ENCODE data around the gene CHRNA9. TPM values are rescaled to one million over a fixed set of nuclear protein-coding genes. Genes with fewer than 3 reads are reported as not detected.
A peak's percentile ranks its signal among the peaks of the same experiment; 100 is the strongest.
"Not testable (repeated sequence)": the region's sequence is repeated elsewhere in the genome, so short reads cannot be mapped to it uniquely, and the experiment has no call there.

The CHRNA9 gene
- not detected for total RNA-seq (2021; fragmentation: NEBNext Ultra II Directional; extraction: Animal tissue kit (Norgen Biotek cat#: 25700))
- long read RNA-seq = 0 reads

GRCh38 chr4:40334591-40335524 lies at the start of gene CHRNA9:
CHRNA9 (plus strand) TSS chr4:40335333; CDS start chr4:40335468, 135 bp downstream.
- H3K27ac Mint-ChIP-seq = peak within 1 kb of the TSS; percentile 54
- no peak for DNase-seq
- no peaks in the 10 kb centered on the region for H3K36me3 Mint-ChIP-seq (ENCODE audit: low read depth)
- TF ChIP-seq CTCF (IDR thresholded peaks at IDR 0.05) = no peak
- peak within 1 kb of the TSS; percentile 43 for H3K4me3 Mint-ChIP-seq
- H3K27me3 Mint-ChIP-seq (ENCODE audit: insufficient read depth) = no peaks in the 10 kb centered on the region; the same call in 1 of the 2 replicates
- no peaks in the 10 kb centered on the region for H3K9me3 Mint-ChIP-seq
- H3K4me1 Mint-ChIP-seq (ENCODE audit: low read depth) = peaks cover 33% of the 10 kb centered on the region

DNA sequence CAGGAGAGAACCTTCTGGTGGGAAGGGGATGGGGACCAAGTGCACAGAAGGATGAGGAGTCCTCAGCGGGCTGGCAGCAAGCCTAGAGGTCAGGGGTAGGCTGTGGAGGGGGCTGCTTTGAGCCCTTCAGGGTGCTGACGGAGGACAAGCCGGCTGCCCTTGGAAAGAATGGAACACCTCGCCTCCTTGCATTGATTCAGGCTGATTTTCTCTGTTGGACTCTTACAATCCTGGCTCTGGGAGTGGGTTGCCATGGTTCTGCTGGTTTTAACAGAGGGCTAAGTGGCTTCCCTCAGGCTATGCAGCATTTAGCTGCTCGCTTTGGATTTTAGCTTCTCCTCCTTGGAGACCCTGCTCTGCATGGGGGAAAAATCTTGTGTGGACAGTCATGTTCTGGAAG lies 49.4 kb upstream of the CHRNA9 start:
- Mint-ChIP-seq H3K36me3 (ENCODE audit: low read depth) (no peaks in the 10 kb centered on the region), H3K27ac (no peak overlapping the region), H3K4me1 (ENCODE audit: low read depth) (peaks cover 2% of the 10 kb centered on the region), H3K27me3 (ENCODE audit: insufficient read depth) (peaks cover 59% of the 10 kb centered on the region), H3K9me3 (no peaks in the 10 kb centered on the region), H3K4me3 (no peak overlapping the region)
- no peak for TF ChIP-seq CTCF (IDR thresholded peaks at IDR 0.05)
- no peak for DNase-seq

DNA sequence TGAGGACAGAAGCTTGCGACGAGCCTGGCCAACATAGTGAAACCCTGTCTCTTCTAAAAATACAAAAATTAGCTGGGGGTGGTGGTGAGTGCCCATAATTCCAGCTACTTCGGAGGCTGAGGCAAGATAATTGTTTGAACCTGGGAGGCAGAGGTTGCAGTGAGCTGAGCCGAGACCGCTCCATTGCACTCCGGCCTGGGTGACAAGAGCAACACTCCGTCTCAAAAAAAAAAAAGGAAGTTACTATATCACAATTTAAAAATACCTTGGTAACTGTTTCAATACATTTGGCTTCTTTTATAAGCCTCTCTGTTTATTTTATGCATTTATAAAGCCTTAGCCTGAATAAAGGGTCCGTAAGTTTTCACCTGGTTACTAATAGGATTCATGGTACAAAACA lies 46.6 kb upstream of the CHRNA9 start:
- Mint-ChIP-seq H3K9me3 (no peaks in the 10 kb centered on the region), H3K36me3 (ENCODE audit: low read depth) (no peaks in the 10 kb centered on the region), H3K27ac (no peak overlapping the region), H3K4me3 (no peak overlapping the region), H3K4me1 (ENCODE audit: low read depth) (peaks cover 18% of the 10 kb centered on the region), H3K27me3 (ENCODE audit: insufficient read depth) (peaks cover 53% of the 10 kb centered on the region)
- DNase-seq = no peak
- no peak for TF ChIP-seq CTCF (IDR thresholded peaks at IDR 0.05)

DNA sequence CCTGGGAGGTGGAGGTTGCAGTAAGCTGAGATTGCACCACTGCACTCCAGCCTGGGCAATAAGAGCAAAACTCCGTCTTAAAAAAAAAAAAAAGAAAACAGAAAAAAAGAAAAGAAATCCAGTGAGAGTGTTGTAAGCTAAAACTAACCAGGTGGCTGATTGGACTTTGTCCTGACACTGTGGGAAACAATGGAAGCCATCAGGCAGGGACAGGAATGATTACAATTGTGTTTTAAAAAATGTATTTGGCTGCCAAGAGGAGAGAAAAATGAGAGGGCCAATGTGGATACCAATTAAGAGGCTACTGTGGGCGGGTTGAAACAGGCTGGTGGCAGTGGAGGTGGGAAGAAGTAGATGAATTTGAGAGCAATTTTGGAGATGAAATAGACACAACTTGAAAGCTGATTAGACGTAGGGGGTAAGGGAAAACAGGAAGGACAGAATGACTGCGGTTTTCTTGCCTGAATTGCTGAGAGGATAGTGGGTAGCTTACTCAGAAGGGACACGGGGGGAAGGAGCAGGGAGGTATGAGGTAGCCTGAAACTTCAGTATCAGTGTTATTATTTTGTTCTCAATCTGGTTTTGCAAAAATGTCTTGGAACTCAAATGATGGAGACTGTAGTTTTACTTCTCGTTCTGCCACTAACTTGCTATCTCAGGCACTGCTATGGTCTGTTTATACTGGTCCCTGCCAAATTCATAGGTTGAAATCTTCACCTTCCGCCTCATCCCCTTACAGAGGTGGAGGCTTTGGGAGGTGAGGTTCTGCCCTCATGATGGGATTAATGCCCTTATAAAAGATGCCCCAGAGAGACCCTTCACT lies 45.6 kb upstream of the CHRNA9 start:
- Mint-ChIP-seq H3K4me3 (no peak overlapping the region), H3K4me1 (ENCODE audit: low read depth) (peaks cover 18% of the 10 kb centered on the region), H3K36me3 (ENCODE audit: low read depth) (no peaks in the 10 kb centered on the region), H3K27me3 (ENCODE audit: insufficient read depth) (peaks cover 52% of the 10 kb centered on the region), H3K9me3 (no peaks in the 10 kb centered on the region), H3K27ac (no peak overlapping the region)
- no peak for DNase-seq
- TF ChIP-seq CTCF (IDR thresholded peaks at IDR 0.05) = no peak

DNA sequence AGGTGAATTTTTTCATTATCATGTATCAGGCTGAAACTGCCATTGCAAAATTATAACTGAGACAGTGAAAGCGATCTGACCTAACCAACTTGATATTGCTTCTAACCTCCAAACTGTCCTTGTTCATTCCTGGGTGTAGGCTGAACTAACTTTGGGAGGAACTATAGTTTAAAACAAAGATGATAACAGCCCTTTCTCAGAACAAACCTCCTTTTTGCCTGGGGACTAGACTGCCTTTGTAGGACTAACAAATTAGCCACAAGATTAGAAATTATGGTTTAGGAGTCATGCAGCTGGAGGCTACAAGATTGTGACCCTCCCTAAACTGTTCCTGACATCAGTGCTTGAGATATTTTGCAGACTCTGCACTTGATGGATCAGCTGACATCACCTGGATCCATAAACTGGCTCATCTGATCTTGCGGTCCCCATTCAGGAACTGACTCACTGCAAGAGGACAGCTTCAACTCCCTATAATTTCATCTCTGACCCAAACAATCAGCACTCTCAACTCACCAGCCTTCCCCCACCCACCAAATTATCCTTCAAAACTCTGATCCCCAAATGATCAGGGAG lies 44.4 kb upstream of the CHRNA9 start:
- H3K27ac Mint-ChIP-seq; H3K4me3 Mint-ChIP-seq; DNase-seq; H3K9me3 Mint-ChIP-seq; H3K36me3 Mint-ChIP-seq (ENCODE audit: low read depth): not testable (repeated sequence)
- H3K27me3 Mint-ChIP-seq (ENCODE audit: insufficient read depth) = peaks cover 41% of the 10 kb centered on the region
- peaks cover 18% of the 10 kb centered on the region for H3K4me1 Mint-ChIP-seq (ENCODE audit: low read depth)

All from HFFc6 (cell line).